Measurements from ENCODE around the gene CACNA2D2.
A peak's percentile ranks its signal among the peaks of the same experiment; 100 is the strongest.

Gene CACNA2D2

DNA sequence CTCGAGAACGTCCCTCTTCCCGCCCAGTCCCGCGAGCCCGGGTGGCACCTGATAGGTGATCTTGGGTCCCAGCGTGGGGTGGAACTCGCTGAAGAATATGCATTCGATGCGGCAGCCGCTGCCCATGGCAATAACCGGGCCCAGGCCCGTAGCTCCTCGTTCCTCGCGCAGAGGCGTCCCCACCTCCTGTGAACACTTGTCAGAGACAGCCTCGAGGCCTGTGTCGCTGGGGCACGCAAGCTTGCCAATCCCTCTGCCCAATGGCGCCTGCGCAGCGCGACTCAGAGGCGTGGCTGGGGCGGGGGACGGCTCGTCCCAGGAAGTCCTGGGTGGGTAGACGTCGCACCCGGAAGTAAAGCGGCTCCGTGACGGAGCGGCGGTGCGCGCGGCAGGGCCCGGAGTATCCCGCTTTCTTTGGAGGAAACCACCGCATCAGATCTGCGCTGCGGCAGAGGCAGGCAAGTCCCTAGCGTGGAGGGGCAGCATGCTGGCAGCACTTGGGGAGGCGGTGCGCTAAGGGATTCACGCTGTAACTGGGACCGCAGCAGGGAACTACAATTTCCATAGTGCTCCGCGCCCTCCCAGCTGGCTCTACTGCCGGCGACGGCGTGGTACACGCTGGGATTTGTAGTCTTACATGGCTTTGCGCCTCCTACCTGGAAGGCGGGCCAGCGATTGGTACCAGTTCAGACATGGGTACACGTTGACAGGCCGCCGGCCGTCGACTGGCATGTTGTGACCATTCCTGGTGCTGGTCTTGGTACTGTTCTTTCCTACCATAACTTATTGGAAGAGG lies 152.7 kb downstream of the CACNA2D2 start, which contains the start of the genes CYB561D2 and NPRL2:
Gene CYB561D2 (plus strand): TSS at position 336 of the 796 bp plus-strand sequence. CDS start 572 bp downstream, outside the sequence.
Gene NPRL2 (minus strand): TSS at position 249 of the 796 bp plus-strand sequence. CDS start 123 bp downstream, at position 126.
- Histone ChIP-seq H3K4me1 (ENCODE audit: control insufficient read depth, insufficient read depth, low read length) (peaks cover 4% of the 10 kb centered on the region; the same call in 1 of the 2 replicates), H3K27ac (ENCODE audit: extremely low read depth, low read depth, low read length) (peak within 1 kb of the TSS; percentile 63), H3K4me3 (ENCODE audit: low read depth, low read length) (peak within 1 kb of the TSS; percentile 72), H3K36me3 (ENCODE audit: control insufficient read depth in 2 of 2, insufficient read depth in 1 of 2, low read length in 2 of 2) (peaks cover 0 to 62% of the 10 kb centered on the region in 2 experiments; a peak in 1 of 3 replicates), H3K9me3 (ENCODE audit: control insufficient read depth, insufficient read depth, low read depth, low read length) (no peaks in the 10 kb centered on the region)
- POLR2A ChIA-PET = interaction anchor here (0.5 to 5.3 kb wide), 11 partner anchors 11 to 265 kb away, joined by 3 to 51 read pairs (median 3); partner anchors contain the start of genes HEMK1, HYAL3, NAA80 and TUSC2
- CTCF ChIA-PET = interaction anchor here (0.5 to 5.3 kb wide), 5 partner anchors 100 to 264 kb away, joined by 3 to 27 read pairs (median 3); no protein-coding TSS in a partner anchor
- TF ChIP-seq KLF8 (tag by site-specific recombination; IDR thresholded peaks at IDR 0.05) = peak; percentile 90; the same call in 1 of the 2 replicates
- 0 out of 2 replicates have a peak, but pooled peaks have one; percentile 43 for TF ChIP-seq ZNF561 (tag by site-specific recombination; IDR thresholded peaks at IDR 0.05; ENCODE audit: borderline replicate concordance)
- no peak for TF ChIP-seq PRDM4 (tag by site-specific recombination; IDR thresholded peaks at IDR 0.05)
- no peak for TF ChIP-seq ZNF214 (tag by site-specific recombination; IDR thresholded peaks at IDR 0.05; ENCODE audit: borderline replicate concordance)
- no peak for TF ChIP-seq ZNF768 (tag by site-specific recombination; IDR thresholded peaks at IDR 0.05)
- no peak for TF ChIP-seq ZNF621 (tag by site-specific recombination; IDR thresholded peaks at IDR 0.05)
- no peak for TF ChIP-seq SALL2 (tag by site-specific recombination; IDR thresholded peaks at IDR 0.05; ENCODE audit: borderline replicate concordance)
- no peak for TF ChIP-seq ZNF266 (tag by site-specific recombination; IDR thresholded peaks at IDR 0.05; ENCODE audit: low read depth)
- TF ChIP-seq ZNF174 (tag by site-specific recombination; IDR thresholded peaks at IDR 0.05) = no peak
- TF ChIP-seq GLIS2 (tag by site-specific recombination; IDR thresholded peaks at IDR 0.05) = no peak
- no peak for TF ChIP-seq HOXC10 (CRISPR knock-in tag; IDR thresholded peaks at IDR 0.05)
- peak; percentile 47; the same call in 1 of the 2 replicates for TF ChIP-seq ZIC2 (tag by site-specific recombination; IDR thresholded peaks at IDR 0.05)
- no peak for TF ChIP-seq RBAK (tag by site-specific recombination; IDR thresholded peaks at IDR 0.05)
- TF ChIP-seq ZNF202 (tag by site-specific recombination; IDR thresholded peaks at IDR 0.05; ENCODE audit: borderline replicate concordance) = no peak
- no peak for TF ChIP-seq ZNF138 (tag by site-specific recombination; IDR thresholded peaks at IDR 0.05; ENCODE audit: borderline replicate concordance)
- no peak for TF ChIP-seq ZNF704 (tag by site-specific recombination; IDR thresholded peaks at IDR 0.05)
- 0 out of 2 replicates have a peak, but pooled peaks have one; percentile 45 for TF ChIP-seq PRDM10 (tag by site-specific recombination; IDR thresholded peaks at IDR 0.05)
- peak; percentile 38; the same call in 1 of the 2 replicates for TF ChIP-seq ZBTB8A (tag by site-specific recombination; IDR thresholded peaks at IDR 0.05)
- no peak for TF ChIP-seq REPIN1 (tag by site-specific recombination; IDR thresholded peaks at IDR 0.05; ENCODE audit: low read depth)
- TF ChIP-seq ZNF791 (tag by site-specific recombination; IDR thresholded peaks at IDR 0.05) = no peak
- TF ChIP-seq ZNF335 (tag by site-specific recombination; conservative IDR thresholded peaks at IDR 0.05) = peak; percentile 96
- TF ChIP-seq ZNF423 (tag by site-specific recombination; IDR thresholded peaks at IDR 0.05) = no peak
- no peak for TF ChIP-seq ZNF747 (tag by site-specific recombination; IDR thresholded peaks at IDR 0.05)
- peak; percentile 78; the same call in 1 of the 2 replicates for TF ChIP-seq ZBTB20 (tag by site-specific recombination; IDR thresholded peaks at IDR 0.05)
- 0 out of 2 replicates have a peak, but pooled peaks have one; percentile 11 for TF ChIP-seq GLIS1 (tag by site-specific recombination; IDR thresholded peaks at IDR 0.05)
- TF ChIP-seq BCL11A (tag by site-specific recombination; IDR thresholded peaks at IDR 0.05; ENCODE audit: low read depth) = no peak
- TF ChIP-seq ZNF629 (tag by site-specific recombination; IDR thresholded peaks at IDR 0.05) = peak; percentile 88
- no peak for TF ChIP-seq TCF7L2 (IDR thresholded peaks at IDR 0.05; ENCODE audit: borderline replicate concordance, low read depth, low read length)
- TF ChIP-seq INSM2 (tag by site-specific recombination; IDR thresholded peaks at IDR 0.05) = no peak

Data from HEK293 (cell line).